ENCODE data around the gene SCN3A.

SCN3A gene

DNA sequence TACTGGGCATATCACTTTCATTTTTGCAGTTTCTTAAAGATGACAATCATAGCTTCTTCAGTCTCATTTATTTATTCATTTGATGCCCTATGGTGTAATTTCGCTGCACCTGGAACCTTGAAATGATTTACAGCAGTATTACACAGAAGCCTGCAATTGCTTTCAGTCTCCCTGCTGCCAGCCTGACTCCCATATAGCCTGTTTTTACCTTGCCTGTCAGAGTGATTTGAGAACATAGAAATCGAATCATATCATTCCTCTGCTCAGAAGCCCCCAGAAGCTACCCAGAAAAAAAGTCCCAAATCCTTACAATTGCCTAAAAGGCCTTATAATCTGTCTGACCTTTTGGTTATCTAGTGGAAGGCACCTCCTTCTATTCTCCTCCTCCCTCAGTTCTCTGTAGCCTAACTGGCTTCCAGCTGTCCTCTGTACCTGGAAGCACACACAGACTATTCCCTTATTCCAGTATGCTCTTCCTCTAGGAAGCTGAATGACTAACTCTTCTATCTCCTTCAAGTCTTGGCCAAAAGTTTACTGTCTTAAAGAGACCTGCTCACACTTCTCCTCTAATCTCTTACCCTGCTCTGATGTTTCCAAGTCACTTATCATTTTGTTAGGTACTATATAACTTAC lies 12.6 kb downstream of the SCN3A start:
- no peak for DNase-seq (ENCODE audit: low read depth in 3 of 3)

DNA sequence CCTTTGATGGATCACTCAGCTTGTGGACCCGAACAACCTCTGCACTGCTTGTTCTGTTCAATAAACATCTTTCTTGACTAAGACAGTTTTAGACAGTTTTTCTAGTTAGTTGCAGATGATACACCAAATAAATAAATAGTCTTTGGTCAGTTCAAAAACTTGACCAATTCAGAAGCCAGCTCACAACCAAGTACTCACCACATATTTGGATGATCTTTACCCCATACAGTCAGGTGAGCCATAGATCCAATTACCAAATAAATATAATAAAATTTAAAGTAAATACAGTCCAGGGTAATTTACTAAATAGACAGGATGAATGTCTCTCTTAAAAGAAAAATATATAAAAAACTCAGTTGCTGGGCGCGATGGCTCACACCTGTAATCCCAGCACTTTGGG lies 18.2 kb downstream of the SCN3A start:
- no peak for DNase-seq (ENCODE audit: low read depth in 3 of 3)

DNA sequence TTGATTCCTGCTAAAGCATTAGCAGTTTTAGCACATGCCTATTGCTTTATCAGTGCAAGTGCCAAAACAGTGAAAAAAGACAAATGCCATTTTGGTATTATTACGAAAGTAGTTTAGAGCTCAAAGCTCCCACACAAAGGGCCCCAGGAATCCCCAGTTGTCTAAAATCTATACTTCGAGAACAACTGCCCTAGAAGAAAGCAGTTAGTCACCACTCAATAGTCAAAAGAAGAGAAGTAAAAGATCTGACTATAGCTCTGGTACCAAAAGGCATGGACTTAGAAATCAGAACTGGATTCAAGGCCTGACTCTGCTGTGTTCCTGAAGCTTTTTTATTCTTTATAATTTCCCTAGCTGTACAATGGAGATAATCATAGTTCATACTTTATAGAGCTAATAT lies 21.8 kb downstream of the SCN3A start:
- no peak for DNase-seq (ENCODE audit: low read depth in 3 of 3)

DNA sequence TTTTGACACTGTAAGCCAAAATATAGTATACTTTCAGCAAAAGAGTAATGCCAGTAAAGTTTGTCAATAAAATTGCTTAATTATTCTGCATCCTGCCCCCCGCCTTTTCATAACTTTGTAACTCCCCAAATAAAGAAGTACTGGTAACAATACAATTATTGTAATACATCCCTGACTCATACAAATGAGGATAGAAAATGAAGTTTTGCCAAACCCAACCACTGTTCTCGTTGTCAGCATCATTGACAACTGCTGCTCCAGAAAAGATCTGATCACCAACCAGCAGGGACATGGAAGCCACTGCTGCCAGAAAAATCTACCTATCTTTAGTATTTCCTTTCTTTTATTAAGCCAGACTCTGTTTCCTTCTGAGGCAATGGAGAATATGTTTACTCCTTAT lies 27.1 kb downstream of the SCN3A start:
- DNase-seq (ENCODE audit: low read depth in 3 of 3): no peak

DNA sequence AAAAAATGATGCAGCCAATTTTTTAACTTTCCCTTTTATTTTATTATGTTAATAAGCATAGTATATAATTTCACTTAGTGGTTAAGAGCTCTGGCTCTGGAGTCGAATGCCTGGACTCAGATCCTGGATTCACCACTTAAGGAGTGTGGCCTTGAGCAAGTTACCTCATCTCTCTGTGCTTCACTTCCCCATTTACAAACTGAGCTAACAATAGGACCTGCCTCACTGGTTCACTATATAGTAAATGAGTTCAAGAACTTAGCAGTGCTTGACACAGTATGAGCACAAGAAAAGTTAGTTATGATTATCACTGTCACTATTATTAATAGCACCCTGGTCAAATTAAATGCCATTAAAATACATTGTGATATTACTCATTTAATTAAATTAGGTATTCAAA lies 30.6 kb downstream of the SCN3A start:
- no peak for DNase-seq (ENCODE audit: low read depth in 3 of 3)

DNA sequence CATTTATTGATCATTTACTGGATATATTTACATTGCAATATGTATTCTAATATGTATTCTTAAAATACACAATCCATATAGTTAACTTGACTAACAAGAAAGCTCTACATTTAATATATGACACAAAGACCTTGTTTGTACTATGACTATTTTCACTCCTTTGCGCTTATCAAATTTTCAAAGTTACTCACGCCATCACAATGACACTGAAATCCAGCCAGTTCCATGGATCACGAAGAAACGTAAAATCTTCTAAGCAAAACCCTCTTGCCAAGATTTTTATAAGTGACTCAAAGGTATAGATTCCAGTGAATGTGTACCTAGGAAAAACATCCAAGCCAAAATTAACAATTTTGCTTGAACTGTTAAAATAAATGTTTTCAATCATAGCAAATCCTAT lies 39.6 kb downstream of the SCN3A start:
- no peak for DNase-seq (ENCODE audit: low read depth in 3 of 3)

DNA sequence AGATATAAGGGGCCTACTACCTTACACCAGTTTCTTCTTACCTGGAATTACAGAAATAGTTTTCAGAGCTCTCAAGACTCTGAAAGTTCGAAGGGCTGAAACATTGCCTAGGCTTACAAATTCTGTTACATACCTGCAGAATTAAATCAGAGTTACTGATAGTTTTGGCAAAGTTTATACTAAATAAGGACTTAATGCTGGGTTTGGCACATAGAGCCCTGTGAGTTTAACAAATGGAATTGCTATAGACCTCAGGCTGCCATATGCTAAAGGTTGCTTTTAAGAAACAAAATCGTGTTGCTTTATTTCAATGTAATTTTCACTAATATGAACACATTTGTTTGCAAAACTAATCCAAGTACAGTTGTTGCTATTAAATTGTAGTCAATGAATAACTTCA lies 40.1 kb downstream of the SCN3A start:
- no peak for DNase-seq (ENCODE audit: low read depth in 3 of 3)

DNA sequence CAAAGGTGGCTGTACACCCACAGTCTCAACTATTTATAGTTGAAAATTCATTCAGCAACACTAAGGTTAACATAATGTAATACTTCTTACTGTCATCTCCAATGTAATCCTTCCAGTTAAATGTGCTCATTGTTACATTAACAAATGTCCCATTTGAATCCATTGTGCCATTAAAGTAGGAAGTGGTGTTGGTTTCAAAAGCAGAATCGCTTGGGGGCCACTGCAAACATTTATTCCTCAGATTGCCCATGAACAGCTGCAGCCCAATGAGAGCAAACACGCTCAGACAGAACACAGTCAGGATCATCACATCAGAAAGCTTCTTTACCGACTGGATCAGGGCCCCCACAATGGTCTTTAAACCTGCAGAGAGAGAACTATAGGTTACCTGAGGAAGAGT lies 41.4 kb downstream of the SCN3A start:
- no peak for DNase-seq (ENCODE audit: low read depth in 3 of 3)

DNA sequence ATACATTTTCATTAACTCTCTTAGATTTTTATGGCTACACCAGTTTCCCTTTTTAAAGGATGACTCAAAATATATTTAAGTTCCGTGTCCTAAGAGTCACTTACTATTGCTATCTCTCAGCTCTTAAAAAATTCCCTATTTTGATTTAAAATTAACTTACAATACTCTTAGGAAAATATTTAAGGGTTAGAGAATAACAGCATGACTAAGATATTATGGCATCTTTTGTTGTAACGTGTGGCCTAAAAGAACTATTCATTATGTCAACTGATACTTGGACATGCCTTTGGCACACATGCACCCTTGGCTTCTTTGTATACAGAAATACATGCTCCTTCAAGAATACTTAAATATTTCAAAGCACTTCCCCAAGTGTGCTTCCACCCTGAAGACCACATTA lies 42.3 kb downstream of the SCN3A start:
- DNase-seq (ENCODE audit: low read depth in 3 of 3): no peak

DNA sequence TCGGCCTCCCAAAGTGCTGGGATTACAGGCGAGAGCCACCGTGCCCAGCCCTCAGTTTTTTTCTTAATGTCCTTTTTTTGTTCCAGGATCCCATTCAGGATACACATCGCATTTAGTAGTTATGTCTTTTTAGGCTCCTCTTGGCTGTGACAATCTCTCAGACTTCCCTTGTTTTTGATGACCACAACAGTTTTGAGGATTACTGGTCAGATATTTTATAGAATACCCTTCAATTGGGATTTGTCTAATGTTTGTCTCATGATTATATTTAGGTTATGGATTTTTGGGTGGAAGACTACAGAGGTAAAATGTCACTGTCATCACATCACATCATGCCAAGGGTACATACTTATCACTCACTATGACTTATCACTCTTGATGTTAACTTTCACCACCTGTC lies 46.7 kb downstream of the SCN3A start:
- no peak for DNase-seq (ENCODE audit: low read depth in 3 of 3)

DNA sequence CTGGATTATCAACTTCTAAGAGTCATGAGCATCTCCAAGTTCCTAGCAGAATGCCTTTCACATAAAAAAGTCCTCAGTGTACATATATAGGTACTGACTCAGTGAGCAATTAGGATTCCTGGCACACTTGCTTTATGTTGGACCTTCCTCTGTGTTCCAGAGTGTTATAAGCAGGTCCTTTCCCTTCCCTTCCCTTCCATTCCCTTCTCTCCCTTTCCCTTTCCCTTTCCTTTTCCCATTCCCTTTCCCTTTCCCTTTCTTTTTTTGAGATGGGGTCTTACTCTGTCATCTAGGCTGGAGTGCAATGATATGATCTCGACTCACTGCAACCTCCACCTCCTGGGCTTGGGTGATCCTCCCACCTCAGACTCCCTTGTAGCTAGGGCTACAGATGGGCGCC lies 48.7 kb downstream of the SCN3A start:
- DNase-seq (ENCODE audit: low read depth in 3 of 3): no peak

DNA sequence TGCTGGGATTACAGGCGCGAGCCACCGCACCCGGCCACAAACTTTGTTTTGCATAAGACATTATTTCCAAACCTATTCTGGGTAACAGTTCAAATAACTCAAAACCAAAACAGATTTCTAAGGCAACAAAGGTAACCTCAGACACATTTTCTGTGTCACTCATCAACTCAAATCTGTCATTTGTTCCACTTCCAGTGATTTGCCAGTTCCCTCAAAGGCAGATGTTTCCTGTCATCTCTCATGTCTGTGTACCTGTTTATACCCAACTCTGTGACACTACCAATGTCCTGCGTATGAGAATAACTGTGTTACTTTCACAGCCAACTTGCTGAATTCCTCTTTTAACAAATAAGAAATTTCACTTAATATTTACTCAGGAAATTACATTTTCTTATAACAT lies 54.4 kb downstream of the SCN3A start:
- DNase-seq (ENCODE audit: low read depth in 3 of 3): no peak

DNA sequence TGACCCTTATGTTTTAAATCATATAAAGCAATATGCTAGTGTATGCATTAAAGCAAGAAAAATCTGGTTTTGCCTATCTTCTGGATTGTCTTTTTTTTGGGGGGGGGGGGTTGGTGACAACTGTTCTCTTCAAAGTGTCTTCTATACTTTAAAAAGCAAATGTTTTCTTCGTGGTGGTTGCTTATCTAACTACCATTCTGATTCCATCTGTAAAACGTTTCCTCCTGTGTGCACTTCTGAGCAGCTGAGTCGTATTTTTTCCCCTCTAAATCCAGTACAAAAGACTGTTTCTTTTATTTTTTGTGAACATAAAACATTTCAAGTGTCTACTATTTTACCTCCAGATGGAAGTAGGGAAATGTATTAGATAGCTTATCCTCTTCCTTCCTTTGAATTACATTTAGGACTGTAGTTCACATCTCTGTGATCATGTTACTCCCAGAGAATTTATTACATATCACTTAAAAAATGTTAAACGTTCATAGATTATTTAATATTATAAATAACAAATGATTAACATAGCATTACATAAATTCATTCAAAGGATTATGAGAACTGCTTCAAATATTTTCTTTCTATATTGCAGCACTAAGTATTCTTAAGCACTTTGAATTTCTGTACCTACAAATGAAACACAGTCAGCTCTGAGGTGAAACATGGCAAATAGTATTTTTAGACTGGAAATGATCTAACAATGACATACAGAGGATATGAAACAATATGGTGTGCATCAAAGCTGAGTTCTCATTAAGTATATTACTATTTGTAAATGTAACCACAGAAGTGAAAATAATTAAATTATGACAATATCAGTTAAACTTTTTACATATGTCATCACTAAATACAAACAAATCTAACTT lies 56.4 kb downstream of the SCN3A start:
- DNase-seq (ENCODE audit: low read depth in 3 of 3): no peak

DNA sequence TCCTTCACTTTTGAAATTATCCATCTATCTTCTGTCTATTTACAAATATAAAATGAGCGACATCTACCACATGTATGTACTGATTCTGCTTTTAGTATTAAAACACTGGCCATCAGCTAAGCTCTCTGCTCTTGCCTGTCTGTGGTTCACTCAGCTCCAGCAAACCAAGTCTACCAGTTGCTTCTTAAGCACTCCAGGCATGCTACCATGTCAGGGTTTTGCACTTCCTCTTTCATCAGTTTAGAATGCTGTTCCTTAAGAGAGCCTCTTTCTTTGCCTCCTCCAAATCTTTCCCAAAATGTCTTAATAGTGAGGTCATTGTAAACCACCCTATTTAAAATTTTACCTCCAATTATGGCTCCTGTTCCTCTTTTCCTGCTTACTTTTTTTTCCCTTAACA lies 59.5 kb downstream of the SCN3A start:
- DNase-seq (ENCODE audit: low read depth in 3 of 3): no peak

DNA sequence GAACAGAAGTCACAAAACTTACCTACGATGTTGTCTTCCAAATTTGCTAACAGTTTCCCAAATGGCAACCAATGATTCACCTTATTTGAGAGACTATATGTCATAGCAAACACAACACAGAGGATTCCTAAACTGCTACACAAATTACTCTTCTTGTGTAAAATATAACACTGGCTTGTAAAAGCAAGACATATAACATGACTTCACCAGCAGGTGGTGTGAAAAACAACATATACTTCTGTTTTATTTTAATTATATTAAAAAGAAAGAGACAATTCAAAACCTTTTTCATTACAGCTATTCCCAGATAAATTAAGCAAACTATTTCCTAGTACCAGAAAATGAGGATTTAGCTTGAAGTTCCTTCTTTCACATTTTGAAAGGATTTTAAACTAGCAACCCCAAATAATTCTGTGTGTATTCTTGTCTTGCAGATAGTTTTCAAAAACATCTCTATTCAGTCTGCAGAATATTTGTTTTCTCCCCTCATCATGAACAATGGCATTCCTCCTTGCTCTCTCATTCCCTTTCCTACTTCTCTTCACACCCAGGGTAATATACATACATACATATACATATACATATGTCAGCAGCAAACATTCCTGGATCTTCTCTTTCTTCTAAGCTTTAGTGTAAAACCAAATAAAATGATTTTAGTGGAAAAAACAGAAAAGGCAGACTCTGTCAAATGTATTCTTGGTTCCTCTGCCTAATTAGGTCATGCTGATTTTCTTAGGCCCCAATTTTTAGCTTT lies 62.1 kb downstream of the SCN3A start:
- DNase-seq (ENCODE audit: low read depth in 3 of 3): no peak

DNA sequence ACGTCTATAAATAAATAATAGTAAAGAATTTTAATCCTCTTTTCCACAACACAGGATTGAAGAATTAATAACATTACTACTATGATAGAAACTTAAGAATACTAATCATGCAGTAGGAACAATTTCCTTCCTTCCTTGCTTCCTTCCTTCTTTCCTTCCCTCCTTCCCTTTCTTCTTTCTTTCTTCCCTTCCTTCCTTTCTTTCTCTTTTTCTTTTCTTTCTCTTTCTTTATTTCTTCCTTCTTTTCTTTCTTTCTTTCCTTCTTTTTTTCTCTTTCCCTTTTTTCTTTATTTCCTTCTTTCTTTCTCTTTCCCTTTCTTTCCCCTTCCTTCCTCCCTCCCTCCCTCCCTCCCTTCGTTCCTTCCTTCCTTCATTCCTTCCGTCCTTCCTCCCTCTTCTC lies 77.6 kb downstream of the SCN3A start:
- no peak for DNase-seq (ENCODE audit: low read depth in 3 of 3)

DNA sequence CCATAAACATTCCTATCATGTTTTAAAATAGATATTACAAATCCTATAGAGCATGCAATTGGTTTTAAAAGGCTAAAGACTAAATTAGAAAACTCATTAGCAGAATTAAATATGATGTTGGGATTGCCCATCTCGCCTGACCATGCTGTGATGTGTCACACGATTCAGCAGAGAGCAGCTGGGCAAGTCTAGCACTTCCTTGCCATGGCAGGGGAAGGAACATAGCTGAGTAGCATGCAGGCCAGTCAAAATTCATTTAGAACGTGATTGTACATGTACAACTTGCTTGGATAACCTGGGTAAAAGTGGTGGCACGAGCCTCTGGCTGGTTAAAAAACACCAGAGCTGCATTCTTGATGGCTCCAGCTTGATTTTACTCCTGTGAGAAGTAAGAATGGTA lies 81.3 kb downstream of the SCN3A start:
- no peak for DNase-seq (ENCODE audit: low read depth in 3 of 3)

DNA sequence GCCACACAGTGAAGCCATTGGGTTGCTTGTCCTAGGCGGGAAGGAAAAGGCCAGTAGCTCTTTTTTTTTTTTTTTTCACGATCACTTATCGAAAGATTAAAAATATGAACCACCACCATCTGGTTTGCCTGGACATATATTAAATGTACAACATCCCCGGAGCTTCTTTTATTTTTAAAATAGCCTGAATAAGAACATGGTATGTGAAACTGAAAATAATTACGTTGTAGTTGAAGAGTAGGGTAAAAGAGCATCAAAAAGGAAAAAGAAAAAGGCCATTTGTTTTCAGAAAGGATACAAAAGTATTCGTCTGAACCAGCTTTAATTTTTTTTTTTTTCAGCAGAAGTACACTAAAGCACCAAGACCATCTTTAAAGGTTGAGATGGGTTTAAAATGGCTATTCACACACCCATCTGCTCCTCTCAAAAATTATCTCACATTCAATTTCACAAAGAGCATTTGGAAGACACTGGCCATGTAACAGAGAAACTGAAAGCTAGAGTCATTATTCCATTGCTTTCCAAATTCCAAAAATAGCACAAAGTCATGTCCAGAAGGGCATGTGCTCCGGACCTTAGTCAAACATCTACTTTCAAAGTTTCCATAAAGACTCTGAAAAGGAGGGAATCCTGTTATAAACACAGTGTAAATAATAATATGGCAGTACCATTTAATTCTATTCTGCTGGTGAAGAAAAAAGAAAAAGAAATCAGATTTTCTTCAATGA lies 82.9 kb downstream of the SCN3A start:
- no peak for DNase-seq (ENCODE audit: low read depth in 3 of 3)

DNA sequence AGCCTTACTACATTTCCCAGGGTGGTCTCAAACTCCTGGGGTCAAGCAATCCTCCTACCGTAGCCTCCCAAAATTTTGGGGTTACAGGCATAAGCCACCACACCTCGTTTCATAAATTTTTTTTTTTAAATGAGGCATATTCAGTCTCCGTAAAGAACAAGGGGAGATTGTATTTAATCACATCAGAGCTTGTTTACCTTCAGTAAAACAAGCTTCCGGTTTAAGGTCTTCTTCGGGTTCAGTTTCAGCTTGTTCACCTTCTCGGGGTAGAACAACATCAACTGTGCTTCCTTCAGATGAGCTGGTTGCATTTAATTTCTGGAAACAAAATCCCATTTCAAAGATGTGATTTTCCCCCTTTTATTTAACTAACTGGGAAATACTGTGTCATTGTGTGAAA lies 88.6 kb downstream of the SCN3A start:
- DNase-seq (ENCODE audit: low read depth in 3 of 3): no peak

DNA sequence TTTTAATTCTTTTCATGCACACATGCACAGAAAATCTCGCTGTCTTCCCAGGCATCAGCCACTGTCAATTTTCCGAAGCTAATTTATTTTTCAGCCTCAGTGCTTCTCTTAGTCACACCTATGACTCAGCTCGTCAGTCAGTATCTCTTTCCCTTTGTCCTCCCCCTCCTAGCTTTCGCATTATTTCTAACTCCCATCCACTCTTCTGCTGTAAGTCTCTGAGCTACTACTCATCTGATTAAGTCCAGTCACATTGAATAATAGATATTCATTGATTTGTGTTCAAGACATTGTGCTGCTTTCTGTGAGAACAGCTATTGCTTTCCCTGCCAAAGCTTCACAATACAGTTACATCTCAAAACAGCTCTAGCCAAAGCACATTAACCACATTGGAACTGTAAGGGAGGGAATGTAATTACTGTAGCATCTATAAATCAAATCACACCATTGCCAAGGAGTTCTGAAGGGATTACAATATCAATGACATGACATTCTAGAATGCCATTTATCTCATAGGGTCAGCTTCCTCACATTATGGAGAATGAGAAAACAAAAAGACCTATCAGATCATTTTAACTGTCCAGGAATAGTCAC lies 89.4 kb downstream of the SCN3A start:
- DNase-seq (ENCODE audit: low read depth in 3 of 3): no peak

DNA sequence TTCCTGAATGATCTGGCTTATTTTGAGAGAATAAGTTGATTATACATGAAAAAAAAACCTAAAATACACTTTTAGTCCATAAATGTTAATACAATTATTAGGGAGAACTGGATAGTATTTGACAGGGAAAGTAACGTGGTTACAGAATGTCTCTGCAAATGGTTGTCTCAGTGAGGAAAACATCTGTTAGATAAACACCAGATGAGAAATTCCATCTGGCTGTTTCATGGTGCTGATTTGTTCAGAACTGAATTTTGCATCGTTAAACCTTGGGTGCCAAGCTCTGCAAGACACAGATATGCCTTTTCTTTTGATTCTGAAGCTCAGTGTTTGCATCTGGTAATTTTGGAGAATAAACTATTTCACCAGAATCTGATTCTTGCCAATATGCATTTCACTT lies 90.4 kb downstream of the SCN3A start:
- DNase-seq (ENCODE audit: low read depth in 3 of 3): no peak

DNA sequence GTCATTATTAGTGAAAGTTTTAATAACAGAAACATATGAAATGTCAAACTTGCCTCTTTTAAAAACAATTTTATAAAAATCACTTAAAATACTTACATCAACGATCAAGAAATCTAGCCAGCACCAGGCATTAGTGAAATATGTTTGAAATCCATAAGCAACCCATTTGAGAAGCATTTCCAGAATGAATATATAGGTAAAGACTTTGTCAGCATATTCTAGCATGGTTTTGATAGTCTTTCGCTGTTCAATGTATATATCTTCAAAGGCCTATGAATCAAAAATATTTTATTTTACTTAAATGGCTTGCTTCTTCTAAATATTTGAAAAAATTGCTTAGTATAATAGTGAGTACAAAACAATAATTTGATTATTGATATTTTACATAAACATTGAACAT lies 91.1 kb downstream of the SCN3A start:
- DNase-seq (ENCODE audit: low read depth in 3 of 3): no peak
